Pancreas (tissue), 10 donors: ENCODE measurements around the gene CFAP20. TPM values are rescaled to one million over a fixed set of nuclear protein-coding genes. Genes with fewer than 3 reads are reported as not detected.

Source experiments
- ATAC-seq, 4 donors: fragments of 200-7000 bp; cut with Tn5 transposase; one replicate each; pipeline versions ENCODE4 v1.8.0 to v1.9.1; 2020; ENCODE audit warnings: mild to moderate bottlenecking in 4 of 4, moderate library complexity in 4 of 4
- DNase-seq, 6 donors: peaks; one replicate each; pipeline ENCODE4 v3.0.0-alpha.2; 2020
- FAIRE-seq: peaks from 2 replicates; lab custom pipeline; 2012; peaks lifted over from hg19 to GRCh38; lab: Jason Lieb, UNC
- H3K27ac ChIP-seq, 4 donors: fragments of 200-600 bp; sonication (generic); 1 replicate in 3 of 4; 2 replicates in 1 of 4; pipeline versions ENCODE4 v1.5.0 to v1.8.0; 2020
- H3K27me3 ChIP-seq, 4 donors: fragments of 200-600 bp; one replicate each; pipeline ENCODE4 v1.8.0; 2021
- H3K36me3 ChIP-seq, 3 donors: fragments of 200-600 bp; sonication (generic) in 1 of 3; one replicate each; pipeline versions ENCODE4 v1.5.0 to v1.8.0; 2020 to 2021
- H3K4me1 ChIP-seq, 3 donors: fragments of 200-600 bp; one replicate each; pipeline ENCODE4 v1.8.0; 2021
- H3K4me3 ChIP-seq, 4 donors: fragments of 200-600 bp; sonication (generic) in 2 of 4; one replicate each; pipeline versions ENCODE4 v1.5.0 to v1.8.0; 2020 to 2021
- H3K9me3 ChIP-seq, 4 donors: fragments of 200-600 bp; one replicate each; pipeline ENCODE4 v1.8.0; 2021
- WGBS, 2 donors: extraction: QIAGEN DNeasy Blood & Tissue Kit; methylation state at CpG; one replicate each; pipeline ENCODE4 v1.1.7; 2013; 5-methylcytosine and 5-hydroxymethylcytosine counted together
- intact Hi-C, 3 donors: fragments of 100-400 bp; cut with DNase I; formaldehyde crosslinking; loops; one replicate each; pipeline versions ENCODE4 v1.11.1 to v1.14.2; 2022
- polyA plus RNA-seq, 2 donors: library from polyadenylated mRNA; stranded (reverse); fragments of 200-250 nt; gene quantifications; one replicate each; pipeline ENCODE4 v1.2.3, GENCODE V29; 2013
- total RNA-seq, 6 donors: library from RNA; stranded (reverse); fragmentation: NEBNext Ultra II Directional in 4 of 6; extraction: Animal tissue kit (Norgen Biotek cat#: 25700) in 4 of 6; gene quantifications; one replicate each; pipeline versions ENCODE4 v1.2.1 to v1.2.4, GENCODE V29; 2021 to 2023
- TF ChIP-seq, protein P1 (sequence below), 4 donors: fragments of 200-600 bp; sonication (generic) in 3 of 4; IDR thresholded peaks; one replicate each; pipeline versions ENCODE4 v1.5.0 to v1.8.0; 2021; ENCODE audit warnings: antibody characterized with exemption in 4 of 4
- donor health status: healthy with polysubstance abuse.
- donor health status: DM: no; HTN: no; CAD: no; lungs with moderate emphysema.
- donor health status: DM: no; HTN: no; CAD: no.
- donor health status: control.
- donor health status: control.
- donor health status: Bipolar disorder and iron deficiency.
- donor health status: DM: yes; HTN: yes; CAD: no.
- donor health status: DM: no; HTN: no; CAD: no.
- donor health status: DM: no; HTN: no; CAD: no.
- donor health status: DM: yes; HTN: yes; CAD: no.

CFAP20 gene
- total and polyA plus RNA-seq, 8 donors: 5.2 to 23.2 (median 8.3) TPM

DNA sequence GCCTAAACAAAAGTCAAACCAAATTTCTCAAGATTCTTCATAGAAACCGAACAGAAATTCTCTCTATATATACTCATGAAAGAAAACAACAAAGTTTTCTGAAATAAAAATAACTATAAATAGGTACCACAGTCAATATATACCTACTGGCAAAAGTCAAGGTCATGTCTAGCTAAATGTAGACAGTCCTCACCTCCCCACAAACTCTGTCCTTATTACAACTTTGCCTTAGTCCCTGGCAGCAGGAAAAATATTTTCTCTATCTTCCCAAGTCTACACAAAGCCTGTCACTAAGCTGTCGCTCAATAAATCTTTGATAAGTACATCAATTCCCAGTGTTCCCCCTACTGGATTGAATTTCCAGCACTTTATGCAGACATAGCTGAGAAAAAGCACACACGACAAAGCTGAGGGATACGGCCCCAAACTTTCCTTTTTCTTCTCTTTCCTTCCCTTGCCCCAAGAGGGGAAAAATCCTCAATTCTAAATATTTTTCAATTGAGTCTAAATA is 2.7 kb downstream of the CFAP20 start:
- peak overlapping the region in 1 of 4 donors; percentile 1 for H3K4me3 ChIP-seq
- peak overlapping the region; percentile 48 to 58 (median 56) for H3K27ac ChIP-seq

DNA sequence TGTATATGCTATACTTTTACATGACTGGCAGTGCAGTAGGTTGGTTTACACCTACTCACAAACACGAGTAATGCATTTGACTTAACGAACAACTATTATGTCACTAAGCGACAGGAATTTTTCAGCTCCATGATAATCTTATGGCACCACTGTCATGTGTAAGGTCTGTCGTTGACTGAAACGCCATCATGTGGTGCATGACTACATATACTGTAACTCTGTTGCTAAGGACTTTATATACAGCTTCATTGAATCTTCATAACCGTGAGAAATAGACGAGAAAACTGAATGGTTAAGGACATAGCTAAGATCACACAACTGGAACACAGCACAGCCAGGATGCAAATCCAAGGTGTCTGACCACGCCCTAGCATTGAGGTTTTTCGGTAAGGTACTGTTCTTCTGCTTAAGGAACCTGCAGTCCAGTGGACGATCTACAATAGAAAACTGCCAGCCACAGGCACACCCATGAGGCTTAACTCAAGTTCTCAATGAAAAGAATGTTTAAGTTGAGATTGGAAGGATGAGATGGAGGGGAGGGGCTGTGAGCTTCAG is 3.3 kb downstream of the CFAP20 start:
- intact Hi-C loops: loop anchor here in 1 of 3 donors (10.0 kb wide), 1 partner anchor 101 kb away; the partner anchor contains the start of gene MMP15
- no peaks in the 10 kb centered on the region for H3K27me3 ChIP-seq
- no peak overlapping the region for H3K4me3 ChIP-seq
- TF ChIP-seq, protein P1, sequence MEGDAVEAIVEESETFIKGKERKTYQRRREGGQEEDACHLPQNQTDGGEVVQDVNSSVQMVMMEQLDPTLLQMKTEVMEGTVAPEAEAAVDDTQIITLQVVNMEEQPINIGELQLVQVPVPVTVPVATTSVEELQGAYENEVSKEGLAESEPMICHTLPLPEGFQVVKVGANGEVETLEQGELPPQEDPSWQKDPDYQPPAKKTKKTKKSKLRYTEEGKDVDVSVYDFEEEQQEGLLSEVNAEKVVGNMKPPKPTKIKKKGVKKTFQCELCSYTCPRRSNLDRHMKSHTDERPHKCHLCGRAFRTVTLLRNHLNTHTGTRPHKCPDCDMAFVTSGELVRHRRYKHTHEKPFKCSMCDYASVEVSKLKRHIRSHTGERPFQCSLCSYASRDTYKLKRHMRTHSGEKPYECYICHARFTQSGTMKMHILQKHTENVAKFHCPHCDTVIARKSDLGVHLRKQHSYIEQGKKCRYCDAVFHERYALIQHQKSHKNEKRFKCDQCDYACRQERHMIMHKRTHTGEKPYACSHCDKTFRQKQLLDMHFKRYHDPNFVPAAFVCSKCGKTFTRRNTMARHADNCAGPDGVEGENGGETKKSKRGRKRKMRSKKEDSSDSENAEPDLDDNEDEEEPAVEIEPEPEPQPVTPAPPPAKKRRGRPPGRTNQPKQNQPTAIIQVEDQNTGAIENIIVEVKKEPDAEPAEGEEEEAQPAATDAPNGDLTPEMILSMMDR (IDR thresholded peaks at IDR 0.05): no peak
- no peak for DNase-seq
- H3K4me1 ChIP-seq: peaks cover 30 to 40% (median 38%) of the 10 kb centered on the region in 3 donors
- ATAC-seq: no peak
- FAIRE-seq: no peak
- H3K36me3 ChIP-seq: no peaks in the 10 kb centered on the region
- WGBS, 2 donors: 48 to 54% methylated on average over 10 of the region's 10 CpGs
- no peaks in the 10 kb centered on the region for H3K9me3 ChIP-seq
- H3K27ac ChIP-seq: peak overlapping the region in 1 of 4 donors; percentile 57

More for the DNA sequence above, 2.7 kb downstream of the CFAP20 start:
- ATAC-seq: no peak
- no peak for FAIRE-seq
- no peaks in the 10 kb centered on the region for H3K36me3 ChIP-seq
- intact Hi-C loops: loop anchor here in 1 of 3 donors (10.0 kb wide), 1 partner anchor 102 kb away; the partner anchor contains the start of gene MMP15
- DNase-seq: no peak
- H3K4me1 ChIP-seq: peaks cover 28 to 34% (median 33%) of the 10 kb centered on the region in 3 donors
- no peaks in the 10 kb centered on the region for H3K9me3 ChIP-seq
- no peaks in the 10 kb centered on the region for H3K27me3 ChIP-seq
- WGBS, 2 donors: 14 to 15% methylated on average over 4 of the region's 4 CpGs
- TF ChIP-seq, protein P1 (IDR thresholded peaks at IDR 0.05): no peak

DNA sequence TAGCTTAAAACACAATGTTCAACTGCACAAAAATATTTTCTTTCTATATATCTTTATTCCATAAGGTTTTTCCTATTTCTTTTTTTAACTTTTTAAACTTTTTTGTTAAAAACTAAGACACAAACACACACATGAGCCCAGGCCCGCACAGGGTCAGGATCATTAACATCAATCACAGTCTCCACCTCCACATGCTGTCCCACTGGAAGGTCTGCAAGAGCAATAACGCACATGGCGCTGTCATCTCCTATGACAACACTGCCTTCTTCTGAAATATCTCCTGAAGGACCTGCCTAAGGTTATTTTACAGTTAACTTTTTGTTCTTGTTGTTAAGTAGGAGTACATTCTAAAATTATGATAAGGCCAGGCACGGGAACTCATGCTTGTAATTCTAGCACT is 4.1 kb downstream of the CFAP20 start:
- intact Hi-C loops: loop anchor here in 1 of 3 donors (10.0 kb wide), 1 partner anchor 100 kb away; the partner anchor contains the start of gene MMP15
- Histone ChIP-seq H3K4me1 (peaks cover 36 to 48% (median 38%) of the 10 kb centered on the region in 3 donors), H3K9me3 (no peaks in the 10 kb centered on the region), H3K4me3 (no peak overlapping the region), H3K27ac (no peak overlapping the region), H3K36me3 (no peaks in the 10 kb centered on the region), H3K27me3 (no peaks in the 10 kb centered on the region)
- TF ChIP-seq, protein P1 (IDR thresholded peaks at IDR 0.05): no peak
- DNase-seq (no peak), ATAC-seq (no peak), FAIRE-seq (no peak)
- 68 to 72% methylated on average over 4 of the region's 4 CpGs for WGBS, 2 donors

DNA sequence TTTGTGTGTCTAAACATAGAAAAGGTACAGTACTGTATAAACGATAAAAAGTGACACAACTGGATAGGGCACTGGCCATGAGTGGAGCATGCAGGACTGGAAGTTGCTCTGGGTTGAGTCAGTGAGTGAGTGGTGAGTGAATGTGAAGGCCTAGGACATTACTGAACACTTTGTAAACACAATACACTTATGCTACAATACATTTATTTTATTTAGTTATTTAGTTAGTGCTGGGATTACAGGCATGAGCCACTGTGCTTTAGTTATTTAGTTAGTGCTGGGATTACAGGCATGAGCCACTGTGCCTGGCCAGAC is 4.6 kb downstream of the CFAP20 start:
- Histone ChIP-seq H3K27me3 (no peaks in the 10 kb centered on the region), H3K27ac (no peak overlapping the region), H3K4me1 (peaks cover 38 to 50% (median 38%) of the 10 kb centered on the region in 3 donors), H3K9me3 (no peaks in the 10 kb centered on the region), H3K4me3 (no peak overlapping the region), H3K36me3 (no peaks in the 10 kb centered on the region)
- intact Hi-C loops: loop anchor here (5.0 to 10.0 kb wide), 2 partner anchors 100 to 102 kb away; partner anchors contain the start of gene MMP15 (in 1 of the 3)
- ATAC-seq (no peak), DNase-seq (no peak), FAIRE-seq (no peak)
- TF ChIP-seq, protein P1 (IDR thresholded peaks at IDR 0.05): no peak
- 6 to 13% methylated on average over 1 of the region's 1 CpG for WGBS, 2 donors
